Large intestine (tissue), 1 donor: ENCODE results near the gene UIMC1. TPM values are rescaled to one million over a fixed set of nuclear protein-coding genes. Genes with fewer than 3 reads are reported as not detected.

Source experiments
- polyA plus RNA-seq: library from polyadenylated mRNA; unstranded; fragments of 120-200 nt; gene quantifications from one replicate; pipeline ENCODE4 v1.2.1, GENCODE V29; 2013

UIMC1 gene
- polyA plus RNA-seq, 1 donor: 31.1 TPM

Other genes with a start within 250 kb of the UIMC1 start
- 1.0 TPM for gene UNC5A, start 196.2 kb downstream of the UIMC1 start, polyA plus RNA-seq
- gene HK3, start 107.4 kb downstream of the UIMC1 start, polyA plus RNA-seq: 0.28 TPM
- 16.9 TPM for gene ZNF346, start 15.9 kb upstream of the UIMC1 start, polyA plus RNA-seq
- gene FGFR4, start 80.1 kb upstream of the UIMC1 start, polyA plus RNA-seq: 97.0 TPM
- gene NSD1, start 127.0 kb upstream of the UIMC1 start, polyA plus RNA-seq: 27.2 TPM